ENCODE measurements around the gene MOB3B. TPM values are rescaled to one million over a fixed set of nuclear protein-coding genes. Genes with fewer than 3 reads are reported as not detected.
"Not testable (repeated sequence)": the region's sequence is repeated elsewhere in the genome, so short reads cannot be mapped to it uniquely, and the experiment has no call there.

MOB3B gene
- total RNA-seq, 1 donor from 2014 or later = 1.4 TPM

DNA sequence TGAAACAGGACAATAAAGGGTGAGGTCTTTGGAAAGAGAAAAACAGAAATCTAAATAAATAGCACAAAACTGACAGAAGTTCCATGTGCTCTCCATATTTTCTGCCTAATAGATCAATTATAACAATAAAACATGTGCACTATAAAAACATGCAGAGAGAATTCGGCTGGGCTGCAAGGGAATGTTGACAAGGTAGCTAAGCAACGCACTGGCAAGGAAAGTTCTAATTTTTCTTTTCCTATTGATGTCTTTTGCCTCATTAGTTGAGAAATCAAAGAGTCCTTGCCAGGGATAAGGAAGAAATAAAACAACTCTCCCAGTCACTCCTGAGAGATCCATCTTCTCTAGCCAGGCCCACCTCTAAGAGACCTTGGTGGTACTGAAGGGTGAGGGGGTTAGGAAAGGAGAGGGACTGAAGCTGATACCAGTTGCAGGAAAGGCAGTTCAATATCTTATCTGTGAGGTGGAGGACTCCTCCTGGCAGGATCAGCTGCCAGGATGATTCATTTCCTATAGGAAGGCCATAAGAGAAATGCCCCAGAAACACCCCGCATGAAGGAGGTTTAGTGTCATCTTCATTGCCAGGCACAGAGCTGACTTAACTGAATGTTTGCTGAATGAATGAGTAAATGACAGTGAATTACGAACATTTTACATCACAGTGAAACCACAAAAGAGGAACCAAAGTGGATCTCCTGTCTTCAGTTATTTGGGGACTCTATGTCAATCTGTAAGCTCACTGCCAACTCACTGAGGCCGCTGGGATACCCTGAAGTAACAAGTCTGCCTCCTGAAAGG is 69.2 kb downstream of the MOB3B start:
- no peak for DNase-seq (ENCODE audit: low read depth)

GRCh38 chr9:27457445-27457844 is 72.2 kb downstream of the MOB3B start:
- no peak for DNase-seq (ENCODE audit: low read depth)
- TF ChIP-seq, protein P1, sequence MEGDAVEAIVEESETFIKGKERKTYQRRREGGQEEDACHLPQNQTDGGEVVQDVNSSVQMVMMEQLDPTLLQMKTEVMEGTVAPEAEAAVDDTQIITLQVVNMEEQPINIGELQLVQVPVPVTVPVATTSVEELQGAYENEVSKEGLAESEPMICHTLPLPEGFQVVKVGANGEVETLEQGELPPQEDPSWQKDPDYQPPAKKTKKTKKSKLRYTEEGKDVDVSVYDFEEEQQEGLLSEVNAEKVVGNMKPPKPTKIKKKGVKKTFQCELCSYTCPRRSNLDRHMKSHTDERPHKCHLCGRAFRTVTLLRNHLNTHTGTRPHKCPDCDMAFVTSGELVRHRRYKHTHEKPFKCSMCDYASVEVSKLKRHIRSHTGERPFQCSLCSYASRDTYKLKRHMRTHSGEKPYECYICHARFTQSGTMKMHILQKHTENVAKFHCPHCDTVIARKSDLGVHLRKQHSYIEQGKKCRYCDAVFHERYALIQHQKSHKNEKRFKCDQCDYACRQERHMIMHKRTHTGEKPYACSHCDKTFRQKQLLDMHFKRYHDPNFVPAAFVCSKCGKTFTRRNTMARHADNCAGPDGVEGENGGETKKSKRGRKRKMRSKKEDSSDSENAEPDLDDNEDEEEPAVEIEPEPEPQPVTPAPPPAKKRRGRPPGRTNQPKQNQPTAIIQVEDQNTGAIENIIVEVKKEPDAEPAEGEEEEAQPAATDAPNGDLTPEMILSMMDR (IDR thresholded peaks at IDR 0.05; ENCODE audit: insufficient read depth, low read length, poor library complexity, severe bottlenecking) = no peak
- H3K27me3 ChIP-seq (ENCODE audit: control insufficient read depth, insufficient read depth, low read length) = no peaks in the 10 kb centered on the region
- H3K36me3 ChIP-seq (ENCODE audit: control insufficient read depth, insufficient read depth, low read length) = no peaks in the 10 kb centered on the region
- H3K4me3 ChIP-seq (ENCODE audit: low read depth, low read length) = no peak overlapping the region

More for the DNA sequence above, 69.2 kb downstream of the MOB3B start:
- Histone ChIP-seq H3K27me3 (ENCODE audit: control insufficient read depth, insufficient read depth, low read length) (no peaks in the 10 kb centered on the region), H3K4me3 (ENCODE audit: low read depth, low read length) (no peak overlapping the region), H3K36me3 (ENCODE audit: control insufficient read depth, insufficient read depth, low read length) (no peaks in the 10 kb centered on the region)
- TF ChIP-seq, protein P1 (IDR thresholded peaks at IDR 0.05; ENCODE audit: insufficient read depth, low read length, poor library complexity, severe bottlenecking) = no peak

- DNase-seq (ENCODE audit: low read depth) = no peak
- TF ChIP-seq, protein P1 (IDR thresholded peaks at IDR 0.05; ENCODE audit: insufficient read depth, low read length, poor library complexity, severe bottlenecking) = no peak
- Histone ChIP-seq H3K36me3 (ENCODE audit: control insufficient read depth, insufficient read depth, low read length) (no peaks in the 10 kb centered on the region), H3K4me3 (ENCODE audit: low read depth, low read length) (no peak overlapping the region), H3K27me3 (ENCODE audit: control insufficient read depth, insufficient read depth, low read length) (no peaks in the 10 kb centered on the region)
Observed at GRCh38 chr9:27453860-27454553, 75.6 kb downstream of the MOB3B start.

DNA sequence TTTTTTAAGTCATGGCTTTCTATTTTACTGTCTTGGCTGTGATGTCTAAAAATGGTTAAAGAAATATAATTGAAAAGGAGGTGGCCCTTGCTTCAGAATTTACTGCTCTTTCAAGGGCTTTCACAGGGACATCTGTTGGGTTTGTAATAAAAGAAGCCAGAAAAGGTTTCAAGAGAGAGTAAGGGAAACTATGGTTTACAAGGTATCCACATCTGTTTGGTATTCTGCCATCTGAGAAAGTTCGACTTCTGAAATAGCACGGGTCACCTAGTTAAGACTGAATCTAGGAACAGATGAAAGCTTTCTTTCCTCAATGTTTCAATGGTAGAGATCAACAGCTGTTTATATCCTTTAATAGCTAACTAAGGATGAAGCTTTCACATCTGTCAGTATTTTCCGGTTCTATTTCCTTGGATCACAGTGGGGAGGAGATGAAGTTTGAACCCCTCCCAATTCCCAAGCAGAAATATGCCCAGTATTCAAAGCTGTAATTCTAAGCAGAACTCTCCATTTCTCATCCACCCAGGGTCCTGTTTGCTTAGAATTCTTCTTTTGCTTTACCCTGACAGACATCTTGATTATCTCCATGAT is 78.3 kb downstream of the MOB3B start:
- Histone ChIP-seq H3K27me3 (ENCODE audit: control insufficient read depth, insufficient read depth, low read length) (no peaks in the 10 kb centered on the region), H3K4me3 (ENCODE audit: low read depth, low read length) (no peak overlapping the region), H3K36me3 (ENCODE audit: control insufficient read depth, insufficient read depth, low read length) (no peaks in the 10 kb centered on the region)
- DNase-seq (ENCODE audit: low read depth) = no peak
- TF ChIP-seq, protein P1 (IDR thresholded peaks at IDR 0.05; ENCODE audit: insufficient read depth, low read length, poor library complexity, severe bottlenecking) = no peak

GRCh38 chr9:27450752-27451151 is 78.9 kb downstream of the MOB3B start:
- H3K4me3 ChIP-seq (ENCODE audit: low read depth, low read length) = no peak overlapping the region
- TF ChIP-seq, protein P1 (IDR thresholded peaks at IDR 0.05; ENCODE audit: insufficient read depth, low read length, poor library complexity, severe bottlenecking) = no peak
- no peak for DNase-seq (ENCODE audit: low read depth)
- no peaks in the 10 kb centered on the region for H3K36me3 ChIP-seq (ENCODE audit: control insufficient read depth, insufficient read depth, low read length)
- no peaks in the 10 kb centered on the region for H3K27me3 ChIP-seq (ENCODE audit: control insufficient read depth, insufficient read depth, low read length)

DNA sequence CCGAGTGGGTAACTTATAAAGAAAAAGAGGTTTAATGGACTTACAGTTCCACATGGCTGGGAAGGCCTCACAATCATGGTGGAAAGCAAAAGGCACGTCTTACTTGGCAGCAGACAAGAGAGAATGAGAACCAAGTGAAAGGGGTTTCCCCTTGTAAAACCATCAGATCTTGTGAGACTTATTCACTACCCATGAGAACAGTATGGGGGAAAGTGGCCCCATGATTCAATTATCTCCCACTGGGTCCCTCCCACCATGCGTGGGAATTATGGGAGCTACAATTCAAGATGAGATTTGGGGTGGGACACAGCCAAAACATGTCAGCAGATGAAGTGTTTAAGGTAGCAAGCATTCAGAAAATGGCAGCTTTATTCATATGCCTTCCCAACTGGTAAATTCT is 81.3 kb downstream of the MOB3B start:
- DNase-seq (ENCODE audit: low read depth); H3K27me3 ChIP-seq (ENCODE audit: control insufficient read depth, insufficient read depth, low read length); H3K4me3 ChIP-seq (ENCODE audit: low read depth, low read length); H3K36me3 ChIP-seq (ENCODE audit: control insufficient read depth, insufficient read depth, low read length): not testable (repeated sequence)

All from kidney epithelial cell (primary cell).